ENCODE data around the gene ARTN. TPM values are rescaled to one million over a fixed set of nuclear protein-coding genes. Genes with fewer than 3 reads are reported as not detected.

ARTN gene, protein sequence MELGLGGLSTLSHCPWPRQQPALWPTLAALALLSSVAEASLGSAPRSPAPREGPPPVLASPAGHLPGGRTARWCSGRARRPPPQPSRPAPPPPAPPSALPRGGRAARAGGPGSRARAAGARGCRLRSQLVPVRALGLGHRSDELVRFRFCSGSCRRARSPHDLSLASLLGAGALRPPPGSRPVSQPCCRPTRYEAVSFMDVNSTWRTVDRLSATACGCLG
- total RNA-seq (2011; cell fraction: chromatin; rRNA removed; ENCODE audit: low replicate concordance): 0.74 TPM in 1 of 2 replicates, not detected in the other
- 0.92 and 1.0 TPM in 2 replicates for total RNA-seq (2011; cell fraction: nucleolus; rRNA removed)
- total RNA-seq (2011; cell fraction: nucleoplasm; rRNA removed): 0.44 and 0.61 TPM in 2 replicates
- not detected in 2 replicates for total RNA-seq (2014; rRNA removed)
- total RNA-seq (2014; rRNA removed; fragmentation: Illumina TruSeq; extraction: Trizol): not detected in 2 replicates
- not detected in 2 replicates for total RNA-seq (2015; rRNA removed; fragmentation: Illumina TruSeq; extraction: Trizol)
- total RNA-seq (2021): 0.38 TPM in 1 of 2 replicates, not detected in the other
- 0.06 and 0.07 TPM in 2 replicates for polyA plus RNA-seq (2011; rRNA removed)
- polyA plus RNA-seq (2011; cell fraction: cytosol; rRNA removed): not detected in 2 replicates
- 0.46 and 0.50 TPM in 2 replicates for polyA plus RNA-seq (2011; cell fraction: nucleus; rRNA removed)
- 0.22 and 0.55 TPM in 2 replicates for polyA plus RNA-seq (2012)
- polyA plus RNA-seq (2014; fragmentation: Illumina TruSeq; extraction: Trizol): not detected in 2 replicates
- not detected for polyA plus RNA-seq (2014; fragmentation: Nextera tagmentation; extraction: Ambion mirVana)
- polyA plus RNA-seq (2014; rRNA removed): not detected in 2 replicates
- polyA minus RNA-seq (2011; rRNA and poly(A)+ RNA removed): not detected in 2 replicates
- polyA minus RNA-seq (2011; cell fraction: cytosol; rRNA and poly(A)+ RNA removed): not detected in 2 replicates
- polyA minus RNA-seq (2011; cell fraction: nucleus; rRNA and poly(A)+ RNA removed): 0.11 and 0.27 TPM in 2 replicates
- percentile 16 among the genes with signal in this experiment for Bru-seq, nascent RNA
- BruChase-seq, experiment 1, labeled RNA remaining after a 2-hour chase: percentile 26 among the genes with signal in this experiment
- BruChase-seq, experiment 2, labeled RNA remaining after a 6-hour chase: percentile 25 among the genes with signal in this experiment
- long read RNA-seq, experiment 1: 0 reads
- long read RNA-seq, experiment 2: 0 reads
- long read RNA-seq, experiment 3: 0 reads

DNA sequence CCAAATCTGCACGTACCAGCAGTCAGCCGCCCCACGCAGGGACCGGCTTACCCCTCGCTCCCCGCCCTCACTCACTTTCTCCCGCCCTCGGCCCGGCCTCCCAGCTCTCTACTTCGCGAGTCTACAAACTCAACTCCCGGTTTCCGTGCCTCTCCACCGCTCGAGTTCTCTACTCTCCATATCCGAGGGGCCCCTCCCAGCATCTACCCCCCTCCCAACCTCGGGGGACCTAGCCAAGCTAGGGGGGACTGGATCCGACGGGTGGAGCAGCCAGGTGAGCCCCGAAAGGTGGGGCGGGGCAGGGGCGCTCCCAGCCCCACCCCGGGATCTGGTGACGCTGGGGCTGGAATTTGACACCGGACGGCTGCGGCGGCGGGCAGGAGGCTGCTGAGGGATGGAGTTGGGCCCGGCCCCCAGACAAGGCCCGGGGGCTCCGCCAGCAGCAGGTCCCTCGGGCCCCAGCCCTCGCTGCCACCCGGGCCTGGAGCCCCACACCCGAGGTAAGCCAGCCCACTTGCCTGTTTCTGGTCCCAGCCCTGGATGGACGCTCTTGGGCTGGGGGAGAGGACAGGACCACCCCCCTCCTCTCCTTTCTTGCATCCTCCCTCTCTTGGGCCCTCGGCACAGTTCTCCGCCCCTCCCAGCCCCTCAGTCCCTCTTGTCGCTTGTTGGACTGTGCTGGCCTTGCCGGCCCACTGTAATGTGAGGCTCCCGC, at the start of gene ARTN:
Gene ARTN (plus strand): TSS at position 416 of the 715 bp plus-strand sequence. CDS start 1,856 bp downstream, outside the sequence.
- in situ Hi-C loops (cut with MboI) (loop anchor here (5.0 to 10.0 kb wide), 2 partner anchors 161 to 699 kb away; no protein-coding TSS in a partner anchor), intact Hi-C loops (cut with micrococcal nuclease) (loop anchor here (1.0 to 5.0 kb wide), 5 partner anchors 86 to 706 kb away; no protein-coding TSS in a partner anchor)
- CTCF ChIA-PET (ENCODE audit: low intra/inter-chr PET ratio): interaction anchor here (1.8 to 4.7 kb wide), 4 partner anchors 13 to 706 kb away, joined by 7 to 79 read pairs (median 32); partner anchors contain the start of genes IPO13 and PTPRF
- TF ChIP-seq CHCHD3 (CRISPR knock-in tag; IDR thresholded peaks at IDR 0.05): no peak
- TF ChIP-seq FIP1L1 (IDR thresholded peaks at IDR 0.05; ENCODE audit: low read depth, low read length, poor library complexity, severe bottlenecking): peak; percentile 17
- TF ChIP-seq PCBP1 (IDR thresholded peaks at IDR 0.05; ENCODE audit: low read depth, low read length, poor library complexity, severe bottlenecking): peak; percentile 62
- TF ChIP-seq SRSF7 (optimal IDR thresholded peaks at IDR 0.05; ENCODE audit: low read depth, low read length): no peak
- peak; percentile 60 for TF ChIP-seq POLR2G (IDR thresholded peaks at IDR 0.05; ENCODE audit: low read depth, low read length)
- no peak for TF ChIP-seq CBFA2T3 (IDR thresholded peaks at IDR 0.05)
- peak; percentile 51 for TF ChIP-seq RBM22 (IDR thresholded peaks at IDR 0.05; ENCODE audit: low read depth, low read length, poor library complexity, severe bottlenecking)
- no peak for TF ChIP-seq KLF1 (tag; IDR thresholded peaks at IDR 0.05)
- H3K79me2 ChIP-seq (ENCODE audit: control insufficient read depth, insufficient read depth, low read length): no peaks in the 10 kb centered on the region
- DNase-seq (ENCODE audit: extremely low read depth in 1 of 4, low spot score in 3 of 4) (no peak), ATAC-seq (no peak), FAIRE-seq (no peak)
- POLR2A ChIA-PET: interaction anchor here (1.0 to 2.1 kb wide), 3 partner anchors 10 to 168 kb away, joined by 3 to 10 read pairs (median 4); no protein-coding TSS in a partner anchor
- peaks cover 5% of the 10 kb centered on the region for H3K9me1 ChIP-seq (ENCODE audit: control insufficient read depth, insufficient read depth, low read length)
- WGBS (ENCODE audit: insufficient coverage, low coverage, missing lambda C conversion rate): 51% methylated on average over 32 of the region's 42 CpGs
- H3K4me3 ChIP-seq: no peak within 1 kb of the TSS
- H3K9me3 ChIP-seq (replicated peaks; ENCODE audit: control insufficient read depth, insufficient read depth, low read depth, low read length): no peaks in the 10 kb centered on the region
- H3K4me1 ChIP-seq (replicated peaks in 1 of 2; ENCODE audit: control insufficient read depth in 2 of 2, insufficient read depth in 2 of 2, low read length in 2 of 2): peaks cover 12 to 32% of the 10 kb centered on the region in 2 experiments; a peak in 4 of 5 replicates
- H3K9ac ChIP-seq (ENCODE audit: insufficient read depth in 1 of 2, low read depth in 2 of 2, low read length in 2 of 2): 0 out of 4 replicates have a peak within 1 kb of the TSS, but pooled peaks of 1 of the 2 experiments have one; percentile 29
- no TSS peak for BruUV-seq (replicated peaks)
- no peaks in the 10 kb centered on the region for H3K27me3 ChIP-seq (ENCODE audit: control insufficient read depth in 2 of 2, insufficient read depth in 2 of 2, low read length in 2 of 2)
- H2AFZ ChIP-seq (ENCODE audit: low read depth, low read length): peak within 1 kb of the TSS; percentile 65
- H3K27ac ChIP-seq (ENCODE audit: extremely low read depth, low read depth, low read length): no peak within 1 kb of the TSS
- H3K4me2 ChIP-seq (ENCODE audit: insufficient read depth, low read length): peak within 1 kb of the TSS; percentile 37; the same call in 1 of the 2 replicates
- peaks cover 4% of the 10 kb centered on the region; the same call in 2 of the 3 replicates for H3K36me3 ChIP-seq (ENCODE audit: control insufficient read depth, insufficient read depth, low read length)
- 0 out of 2 replicates have a peak, but pooled peaks cover 3% of the 10 kb centered on the region for H4K20me1 ChIP-seq (replicated peaks; ENCODE audit: control insufficient read depth, insufficient read depth, low read length)

Data from K562 (cell line).